HG03558 (cell line): ENCODE results near the gene TOM1L2.

Experiments used
- ATAC-seq: cut with Tn5 transposase; IDR thresholded peaks from one replicate; pipeline ENCODE4 v1.9.1; 2021; ENCODE audit warnings: moderate number of reproducible peaks; ENCODE audit not compliant: unreplicated experiment; ENCODE audit errors: extremely low read depth

TOM1L2 gene

GRCh38 chr17:17798573-17799255 is 173.5 kb downstream of the TOM1L2 start:
- no peak for ATAC-seq

DNA sequence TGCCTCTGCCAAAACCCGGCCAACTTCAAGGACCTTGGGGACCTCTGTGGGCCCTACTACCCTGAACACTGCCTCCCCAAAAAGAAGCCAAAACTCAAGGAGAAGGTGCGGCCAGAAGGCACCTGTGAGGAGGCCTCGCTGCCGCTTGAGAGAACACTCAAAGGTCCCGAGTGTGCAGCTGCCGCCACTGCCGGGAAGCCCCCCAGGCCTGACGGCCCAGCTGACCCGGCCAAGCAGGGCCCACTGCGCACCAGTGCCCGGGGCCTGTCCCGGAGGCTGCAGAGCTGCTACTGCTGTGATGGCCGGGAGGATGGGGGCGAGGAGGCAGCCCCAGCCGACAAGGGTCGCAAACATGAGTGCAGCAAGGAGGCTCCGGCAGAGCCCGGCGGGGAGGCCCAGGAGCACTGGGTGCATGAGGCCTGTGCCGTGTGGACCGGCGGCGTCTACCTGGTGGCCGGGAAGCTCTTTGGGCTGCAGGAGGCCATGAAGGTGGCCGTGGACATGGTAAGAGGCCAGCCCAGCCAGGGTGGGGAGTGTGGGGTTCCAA is 174.1 kb downstream of the TOM1L2 start:
- no peak for ATAC-seq

- no peak for ATAC-seq
Observed at GRCh38 chr17:17797119-17797809, 174.9 kb downstream of the TOM1L2 start.

DNA sequence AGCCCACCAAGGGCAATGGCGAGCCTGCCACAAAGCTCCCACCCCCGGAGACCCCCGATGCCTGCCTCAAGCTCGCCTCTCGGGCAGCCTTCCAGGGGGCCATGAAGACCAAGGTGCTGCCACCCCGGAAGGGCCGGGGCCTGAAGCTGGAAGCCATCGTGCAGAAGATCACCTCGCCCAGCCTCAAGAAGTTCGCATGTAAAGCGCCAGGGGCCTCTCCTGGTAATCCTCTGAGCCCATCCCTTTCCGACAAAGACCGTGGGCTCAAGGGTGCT is 175.5 kb downstream of the TOM1L2 start:
- no peak for ATAC-seq

- ATAC-seq: no peak
Observed at GRCh38 chr17:17795946-17796786, 176.0 kb downstream of the TOM1L2 start.

- no peak for ATAC-seq
Observed at GRCh38 chr17:17795296-17795695, 176.9 kb downstream of the TOM1L2 start.

DNA sequence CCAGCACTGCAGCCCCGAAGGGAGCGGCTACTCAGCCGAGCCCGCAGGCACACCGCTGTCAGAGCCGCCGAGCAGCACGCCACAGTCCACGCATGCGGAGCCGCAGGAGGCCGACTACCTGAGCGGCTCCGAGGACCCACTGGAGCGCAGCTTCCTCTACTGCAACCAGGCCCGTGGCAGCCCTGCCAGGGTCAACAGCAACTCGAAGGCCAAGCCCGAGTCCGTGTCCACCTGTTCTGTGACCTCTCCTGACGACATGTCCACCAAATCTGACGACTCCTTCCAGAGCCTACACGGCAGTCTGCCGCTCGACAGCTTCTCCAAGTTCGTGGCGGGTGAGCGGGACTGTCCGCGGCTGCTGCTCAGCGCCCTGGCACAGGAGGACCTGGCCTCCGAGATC is 177.8 kb downstream of the TOM1L2 start:
- no peak for ATAC-seq
